Upper lobe of left lung (tissue), 4 donors: ENCODE measurements around the gene UHRF1.

ENCODE experiments used
- CTCF ChIP-seq, 6 experiments: fragments of 450-650 bp in 4 of 6; fragments of 200-600 bp in 2 of 6; sonication (generic) in 2 of 6; IDR thresholded peaks; one replicate each; pipeline ENCODE4 v1.5.1; 2016 to 2019; ENCODE audit warnings: antibody characterized with exemption in 6 of 6
- POLR2A ChIP-seq, 4 donors: fragments of 450-650 bp; IDR thresholded peaks; one replicate each; pipeline ENCODE4 v1.5.1; 2016 to 2017; ENCODE audit warnings: antibody characterized with exemption in 4 of 4, mild to moderate bottlenecking in 2 of 4
- POLR2AphosphoS5 ChIP-seq, 2 donors: sonication (generic); formaldehyde crosslinking; IDR thresholded peaks; one replicate each; pipeline ENCODE4 v1.5.1; 2017; ENCODE audit warnings: antibody characterized with exemption in 2 of 2

GRCh38 chr19:4977299-4978174, 68.2 kb downstream of the UHRF1 start:
- no peak for TF ChIP-seq CTCF (IDR thresholded peaks at IDR 0.05)
- peak in 1 of 2 donors; percentile 39 for TF ChIP-seq POLR2AphosphoS5 (IDR thresholded peaks at IDR 0.05)
- TF ChIP-seq POLR2A (IDR thresholded peaks at IDR 0.05) = no peak
